Uterus (tissue), 4 donors: ENCODE measurements around the gene EIF3D. TPM values are rescaled to one million over a fixed set of nuclear protein-coding genes. Genes with fewer than 3 reads are reported as not detected.

Experiments
- DNase-seq, 2 donors: peaks; one replicate each; pipeline ENCODE4 v3.0.0-alpha.2; 2019 to 2020
- H3K27ac ChIP-seq, 2 donors: fragments of 200-600 bp; sonication (generic); 1 replicate in 1 of 2; 2 replicates in 1 of 2; pipeline ENCODE4 v1.5.1; 2016 to 2018
- H3K27me3 ChIP-seq, 2 donors: fragments of 200-600 bp; sonication (generic); one replicate each; pipeline ENCODE4 v1.5.1; 2018 to 2019; ENCODE audit warnings: control low read depth in 1 of 2
- H3K36me3 ChIP-seq, 2 donors: fragments of 200-600 bp; sonication (generic); one replicate each; pipeline ENCODE4 v1.5.1; 2019; ENCODE audit warnings: control low read depth in 1 of 2
- H3K4me1 ChIP-seq, 2 donors: fragments of 200-600 bp; sonication (generic); one replicate each; pipeline ENCODE4 v1.5.1; 2018 to 2019; ENCODE audit warnings: control low read depth in 1 of 2
- H3K4me3 ChIP-seq, 2 donors: fragments of 200-600 bp; sonication (generic); 1 replicate in 1 of 2; 2 replicates in 1 of 2; pipeline ENCODE4 v1.5.1; 2018 to 2019; ENCODE audit warnings: mild to moderate bottlenecking in 1 of 2
- H3K9me3 ChIP-seq, 2 donors: fragments of 200-600 bp; sonication (generic); one replicate each; pipeline ENCODE4 v1.5.1; 2019; ENCODE audit warnings: control low read depth in 1 of 2
- POLR2A ChIP-seq, 2 donors: fragments of 450-650 bp; IDR thresholded peaks; one replicate each; pipeline ENCODE4 v1.6.1; 2016; ENCODE audit warnings: antibody characterized with exemption in 2 of 2, mild to moderate bottlenecking in 1 of 2, moderate library complexity in 1 of 2
- intact Hi-C: fragments of 100-400 bp; cut with DNase I; formaldehyde crosslinking; loops from one replicate; pipeline ENCODE4 v1.15.1; 2023; ENCODE audit warnings: low total_unique reads
- total RNA-seq, 4 donors: library from RNA; depleted of rRNA in 3 of 4; stranded (reverse); fragments of >200 nt in 3 of 4; gene quantifications; one replicate each; pipeline versions ENCODE4 v1.1.0 to v1.2.4, GENCODE V29; 2014 to 2023
- TF ChIP-seq, protein P1 (sequence below), 4 experiments: fragments of 200-600 bp in 2 of 4; fragments of 450-650 bp in 2 of 4; sonication (generic) in 2 of 4; IDR thresholded peaks; one replicate each; pipeline ENCODE4 v1.5.1; 2016 to 2019; ENCODE audit warnings: antibody characterized with exemption in 4 of 4, mild to moderate bottlenecking in 2 of 4, moderate library complexity in 1 of 4
- donor health status: DM: yes; HTN: yes; CAD: no.

EIF3D gene, protein sequence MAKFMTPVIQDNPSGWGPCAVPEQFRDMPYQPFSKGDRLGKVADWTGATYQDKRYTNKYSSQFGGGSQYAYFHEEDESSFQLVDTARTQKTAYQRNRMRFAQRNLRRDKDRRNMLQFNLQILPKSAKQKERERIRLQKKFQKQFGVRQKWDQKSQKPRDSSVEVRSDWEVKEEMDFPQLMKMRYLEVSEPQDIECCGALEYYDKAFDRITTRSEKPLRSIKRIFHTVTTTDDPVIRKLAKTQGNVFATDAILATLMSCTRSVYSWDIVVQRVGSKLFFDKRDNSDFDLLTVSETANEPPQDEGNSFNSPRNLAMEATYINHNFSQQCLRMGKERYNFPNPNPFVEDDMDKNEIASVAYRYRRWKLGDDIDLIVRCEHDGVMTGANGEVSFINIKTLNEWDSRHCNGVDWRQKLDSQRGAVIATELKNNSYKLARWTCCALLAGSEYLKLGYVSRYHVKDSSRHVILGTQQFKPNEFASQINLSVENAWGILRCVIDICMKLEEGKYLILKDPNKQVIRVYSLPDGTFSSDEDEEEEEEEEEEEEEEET
- total RNA-seq, result 100 to 1,000 TPM; 177 to 350 (median 297) TPM

DNA sequence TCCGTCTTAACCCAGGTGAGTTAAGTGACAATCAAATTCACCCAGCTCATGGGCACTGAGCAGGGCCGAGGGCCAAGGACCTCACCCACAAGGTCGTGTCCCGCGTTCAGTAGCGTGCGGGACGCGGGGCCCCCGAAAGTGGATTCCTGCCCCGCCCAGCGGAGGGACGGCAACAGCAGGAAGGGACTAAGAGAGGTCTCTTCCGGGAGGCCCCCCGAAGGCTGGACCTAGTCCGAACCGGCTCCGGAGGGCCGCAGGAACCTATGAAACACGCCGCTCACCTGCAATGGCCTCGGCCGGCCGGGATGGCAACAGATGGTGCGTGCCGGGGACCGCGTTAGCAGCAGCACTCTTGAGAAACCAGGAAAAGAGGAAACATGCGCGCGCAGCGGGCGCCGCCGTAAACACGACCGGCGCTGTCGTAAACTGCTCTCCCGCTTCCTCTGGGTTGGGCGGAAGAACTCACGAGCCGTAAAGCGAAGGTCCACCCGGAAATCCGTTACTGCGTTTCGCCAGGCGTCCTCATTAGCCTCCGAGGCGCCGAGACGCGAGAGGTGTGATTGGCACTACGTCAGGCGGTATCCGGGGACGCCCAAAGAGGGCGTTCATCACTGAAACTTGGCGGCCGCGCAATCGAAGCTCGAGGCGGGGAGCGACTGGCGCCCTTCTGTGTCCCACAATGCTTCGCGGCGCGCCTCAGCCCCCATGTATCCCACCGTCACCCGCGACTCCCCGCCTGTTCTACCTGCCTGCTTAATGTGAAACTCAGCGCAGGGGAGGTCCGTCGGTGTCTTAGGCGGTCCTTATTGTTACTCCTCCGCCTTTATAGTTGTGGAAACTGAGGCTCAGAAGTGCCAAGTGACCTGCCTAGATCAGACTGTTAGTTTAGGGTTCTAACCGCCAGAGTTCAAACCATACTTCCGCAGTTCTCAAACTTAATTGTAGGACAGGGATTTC is at the start of gene EIF3D:
Gene EIF3D, minus strand, starts transcription at position 372 of the 957 bp plus-strand sequence. CDS start 3,045 bp downstream, outside the sequence.
- peak; percentile 47 to 77 for TF ChIP-seq POLR2A (IDR thresholded peaks at IDR 0.05)
- TF ChIP-seq, protein P1, sequence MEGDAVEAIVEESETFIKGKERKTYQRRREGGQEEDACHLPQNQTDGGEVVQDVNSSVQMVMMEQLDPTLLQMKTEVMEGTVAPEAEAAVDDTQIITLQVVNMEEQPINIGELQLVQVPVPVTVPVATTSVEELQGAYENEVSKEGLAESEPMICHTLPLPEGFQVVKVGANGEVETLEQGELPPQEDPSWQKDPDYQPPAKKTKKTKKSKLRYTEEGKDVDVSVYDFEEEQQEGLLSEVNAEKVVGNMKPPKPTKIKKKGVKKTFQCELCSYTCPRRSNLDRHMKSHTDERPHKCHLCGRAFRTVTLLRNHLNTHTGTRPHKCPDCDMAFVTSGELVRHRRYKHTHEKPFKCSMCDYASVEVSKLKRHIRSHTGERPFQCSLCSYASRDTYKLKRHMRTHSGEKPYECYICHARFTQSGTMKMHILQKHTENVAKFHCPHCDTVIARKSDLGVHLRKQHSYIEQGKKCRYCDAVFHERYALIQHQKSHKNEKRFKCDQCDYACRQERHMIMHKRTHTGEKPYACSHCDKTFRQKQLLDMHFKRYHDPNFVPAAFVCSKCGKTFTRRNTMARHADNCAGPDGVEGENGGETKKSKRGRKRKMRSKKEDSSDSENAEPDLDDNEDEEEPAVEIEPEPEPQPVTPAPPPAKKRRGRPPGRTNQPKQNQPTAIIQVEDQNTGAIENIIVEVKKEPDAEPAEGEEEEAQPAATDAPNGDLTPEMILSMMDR (IDR thresholded peaks at IDR 0.05), result peak in 2 of 4 experiments; percentile 19 to 20
- H3K4me3 ChIP-seq, result peak within 1 kb of the TSS; percentile 79 to 81
- intact Hi-C loops, result no loop called here
- H3K9me3 ChIP-seq, result no peaks in the 10 kb centered on the region
- H3K36me3 ChIP-seq, result no peaks in the 10 kb centered on the region
- peaks cover 0 to 4% of the 10 kb centered on the region in 2 donors for H3K27me3 ChIP-seq
- H3K27ac ChIP-seq, result peak within 1 kb of the TSS; percentile 90 to 97
- no peaks in the 10 kb centered on the region for H3K4me1 ChIP-seq
- peak; percentile 99 for DNase-seq

DNA sequence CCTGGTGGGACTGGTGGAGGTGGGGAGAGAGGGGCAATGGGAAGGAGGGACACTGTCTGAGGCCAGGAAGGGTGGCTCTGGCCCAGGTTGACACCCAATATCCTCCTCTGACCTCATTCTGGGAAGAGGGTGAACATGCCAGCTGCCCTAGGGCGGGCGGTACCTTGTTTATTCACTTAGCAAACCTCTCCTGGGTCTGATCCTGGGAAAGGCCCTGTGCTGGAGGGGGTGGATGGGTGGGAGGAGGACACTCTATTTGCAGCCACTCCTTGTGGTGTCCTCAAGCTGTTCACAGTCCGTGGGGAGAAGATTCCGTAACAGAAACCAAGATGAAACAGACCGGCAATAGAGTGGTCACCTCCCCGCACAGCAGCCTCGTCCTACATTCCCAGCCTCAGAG is 49.7 kb upstream of the EIF3D start:
- Histone ChIP-seq H3K4me1 (no peaks in the 10 kb centered on the region), H3K27ac (no peak overlapping the region), H3K4me3 (no peak overlapping the region), H3K9me3 (no peaks in the 10 kb centered on the region), H3K27me3 (no peaks in the 10 kb centered on the region), H3K36me3 (no peaks in the 10 kb centered on the region)
- TF ChIP-seq, protein P1 (IDR thresholded peaks at IDR 0.05), result no peak
- TF ChIP-seq POLR2A (IDR thresholded peaks at IDR 0.05), result no peak
- intact Hi-C loops, result no loop called here
- no peak for DNase-seq

DNA sequence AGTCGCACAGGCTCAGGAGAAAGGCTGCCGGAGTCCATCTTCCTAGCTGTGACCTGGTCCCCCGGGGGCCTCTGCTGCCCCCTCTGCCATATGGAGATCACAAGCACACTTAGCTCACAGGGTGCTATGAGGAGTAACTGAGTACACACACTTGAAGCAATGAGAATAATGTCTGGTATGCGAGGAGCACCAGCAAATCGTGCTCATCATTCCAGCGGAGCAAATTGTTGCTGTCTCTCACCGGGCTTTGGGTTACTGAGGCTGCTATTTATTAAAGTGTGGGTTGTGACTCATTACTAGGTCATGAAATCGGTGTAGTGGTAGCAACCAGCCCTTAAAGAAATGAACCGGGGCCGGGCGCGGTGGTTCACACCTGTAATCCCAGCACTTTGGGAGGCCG is 48.1 kb upstream of the EIF3D start:
- Histone ChIP-seq H3K27me3 (no peaks in the 10 kb centered on the region), H3K4me3 (no peak overlapping the region), H3K9me3 (no peaks in the 10 kb centered on the region), H3K4me1 (no peaks in the 10 kb centered on the region), H3K27ac (no peak overlapping the region), H3K36me3 (no peaks in the 10 kb centered on the region)
- no peak for DNase-seq
- intact Hi-C loops, result no loop called here
- TF ChIP-seq POLR2A (IDR thresholded peaks at IDR 0.05), result no peak
- TF ChIP-seq, protein P1 (IDR thresholded peaks at IDR 0.05), result no peak

DNA sequence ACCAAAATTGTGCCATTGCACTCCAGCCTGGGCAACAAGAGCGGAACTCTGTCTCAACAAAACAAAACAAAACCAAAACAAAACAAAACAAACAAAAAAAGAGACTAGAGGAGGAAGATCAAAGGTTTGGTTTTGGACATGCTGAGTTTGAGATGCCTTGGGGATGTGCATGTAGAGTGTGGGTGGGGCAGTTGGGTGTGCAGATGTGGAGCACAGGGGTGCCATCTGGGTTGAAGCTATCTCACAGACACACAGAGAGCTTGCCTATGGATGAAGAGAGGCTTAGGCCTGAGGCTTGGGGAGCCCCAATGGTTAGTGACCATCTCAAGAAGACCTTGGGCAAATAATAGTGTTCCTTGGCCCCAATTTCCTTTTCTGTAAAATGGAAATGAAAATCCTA is 45.8 kb upstream of the EIF3D start:
- H3K4me1 ChIP-seq, result no peaks in the 10 kb centered on the region
- H3K9me3 ChIP-seq, result no peaks in the 10 kb centered on the region
- H3K27me3 ChIP-seq, result no peaks in the 10 kb centered on the region
- no peak for TF ChIP-seq POLR2A (IDR thresholded peaks at IDR 0.05)
- TF ChIP-seq, protein P1 (IDR thresholded peaks at IDR 0.05), result no peak
- no peaks in the 10 kb centered on the region for H3K36me3 ChIP-seq
- no peak for DNase-seq
- no peak overlapping the region for H3K27ac ChIP-seq
- no peak overlapping the region for H3K4me3 ChIP-seq
- intact Hi-C loops, result no loop called here
